Right ventricle myocardium inferior (tissue), 1 donor: ENCODE results near the gene MRAP. TPM values are rescaled to one million over a fixed set of nuclear protein-coding genes. Genes with fewer than 3 reads are reported as not detected.
"Not testable (repeated sequence)": the region's sequence is repeated elsewhere in the genome, so short reads cannot be mapped to it uniquely, and the experiment has no call there.

Experiments used
- ATAC-seq: fragments of 200-7000 bp; cut with Tn5 transposase; one replicate; pipeline ENCODE4 v1.9.1; 2020; ENCODE audit warnings: mild to moderate bottlenecking, moderate library complexity
- DNase-seq: peaks from one replicate; pipeline ENCODE4 v3.0.0; 2021; ENCODE audit errors: missing footprints
- intact Hi-C: fragments of 100-400 bp; cut with DNase I; formaldehyde crosslinking; loops from one replicate; pipeline ENCODE4 v1.11.0; 2022
- total RNA-seq: library from RNA; stranded (reverse); fragmentation: NEBNext Ultra II Directional; extraction: Animal tissue kit (Norgen Biotek cat#: 25700); gene quantifications from one replicate; pipeline ENCODE4 v1.2.1, GENCODE V29; 2021
- donor health status: DM: no; HTN: yes; CAD: no; lungs with severe emphysema.

Gene MRAP
- total RNA-seq, 1 donor from 2014 or later: 1.4 TPM

DNA sequence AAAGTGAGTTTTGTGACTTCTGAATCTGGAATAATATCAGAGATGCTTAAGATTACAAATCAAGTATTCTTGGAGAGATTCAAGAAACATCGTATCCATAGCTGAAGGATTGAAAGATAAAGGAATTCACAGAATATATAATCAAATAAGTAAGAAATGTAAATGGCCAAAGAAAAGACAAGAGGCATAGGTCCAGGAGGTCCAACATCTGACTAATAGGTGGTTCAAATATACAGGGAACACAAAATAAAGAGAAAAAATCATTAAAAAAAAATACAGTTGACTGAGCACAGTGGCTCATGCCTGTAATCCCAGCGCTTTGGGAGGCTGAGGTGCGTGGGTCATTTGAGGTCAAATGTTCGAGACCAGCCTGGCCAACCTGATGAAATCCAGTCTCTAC lies 13.2 kb upstream of the MRAP start:
- DNase-seq (no peak), ATAC-seq (no peak)
- intact Hi-C loops: no loop called here

GRCh38 chr21:32297449-32297848 lies 1.2 kb upstream of the MRAP start:
- intact Hi-C loops: no loop called here
- ATAC-seq (no peak), DNase-seq (no peak)

DNA sequence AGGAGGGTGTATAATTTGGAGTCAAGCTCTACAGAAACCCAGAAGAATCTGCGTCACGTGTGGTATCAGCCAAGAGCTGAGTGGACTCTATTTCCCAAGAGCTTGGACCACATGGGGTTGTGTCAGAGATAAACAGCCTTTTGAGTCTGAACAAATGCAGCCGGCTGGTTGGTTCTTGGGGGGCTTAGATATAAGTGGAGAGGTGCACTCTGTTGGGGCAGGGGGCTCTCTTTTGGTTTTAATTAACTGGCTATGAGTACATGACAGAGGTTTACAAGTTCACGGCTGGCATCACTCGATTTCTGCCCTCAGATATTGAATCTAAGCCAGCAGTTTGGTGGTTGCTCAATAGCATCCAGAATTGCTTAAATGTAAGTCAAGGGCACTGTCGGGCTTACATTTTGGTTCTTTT lies 501 bp upstream of the MRAP start:
- no peak for DNase-seq
- ATAC-seq: peak; percentile 81
- intact Hi-C loops: no loop called here

GRCh38 chr21:32299695-32300094 lies 1.0 kb downstream of the MRAP start:
- intact Hi-C loops: no loop called here
- ATAC-seq: no peak
- no peak for DNase-seq

DNA sequence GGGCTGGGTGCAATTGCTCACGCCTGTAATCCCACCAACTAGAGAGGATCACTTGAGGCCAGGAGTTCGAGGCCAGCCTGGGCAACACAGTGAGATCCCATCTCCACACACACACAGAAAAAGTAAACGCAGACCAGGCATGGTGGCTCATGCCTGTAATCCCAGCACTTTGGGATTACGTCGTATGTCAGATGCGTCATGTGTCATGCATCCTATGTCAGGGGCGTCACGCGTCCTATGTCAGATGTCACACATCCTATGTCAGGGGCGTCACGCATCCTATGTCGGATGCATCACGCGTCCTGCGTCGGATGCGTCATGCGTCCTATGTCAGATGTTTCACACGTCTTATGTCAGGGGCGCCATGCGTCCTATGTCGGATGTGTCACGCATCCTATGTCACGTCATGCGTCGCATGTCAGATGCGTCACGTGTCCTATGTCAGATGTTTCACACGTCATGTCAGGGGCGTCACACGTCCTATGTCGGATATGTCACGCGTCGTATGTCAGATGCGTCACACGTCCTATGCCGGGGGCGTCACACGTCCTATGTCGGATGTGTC lies 1.5 kb downstream of the MRAP start:
- intact Hi-C loops: no loop called here
- DNase-seq: no peak
- ATAC-seq: no peak

DNA sequence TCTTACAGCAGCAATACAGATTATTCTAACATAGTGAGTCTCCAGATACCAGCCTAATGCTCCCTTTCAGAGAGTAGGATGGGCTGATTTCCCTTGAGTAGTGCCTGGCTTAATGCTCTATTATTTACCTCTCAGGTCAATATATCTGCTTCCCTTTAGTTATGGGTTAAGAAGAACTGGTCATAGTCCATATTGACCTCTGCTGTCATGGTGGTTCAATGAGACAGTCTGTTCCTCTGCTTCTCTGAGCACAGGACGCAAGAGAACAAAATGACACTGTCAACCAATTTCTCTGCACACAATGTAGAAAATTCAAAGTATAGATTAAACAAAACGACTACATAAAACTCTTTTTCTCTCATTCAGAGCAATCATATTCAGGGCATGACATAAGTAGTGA lies 2.9 kb downstream of the MRAP start:
- intact Hi-C loops: no loop called here
- ATAC-seq (no peak), DNase-seq (no peak)

DNA sequence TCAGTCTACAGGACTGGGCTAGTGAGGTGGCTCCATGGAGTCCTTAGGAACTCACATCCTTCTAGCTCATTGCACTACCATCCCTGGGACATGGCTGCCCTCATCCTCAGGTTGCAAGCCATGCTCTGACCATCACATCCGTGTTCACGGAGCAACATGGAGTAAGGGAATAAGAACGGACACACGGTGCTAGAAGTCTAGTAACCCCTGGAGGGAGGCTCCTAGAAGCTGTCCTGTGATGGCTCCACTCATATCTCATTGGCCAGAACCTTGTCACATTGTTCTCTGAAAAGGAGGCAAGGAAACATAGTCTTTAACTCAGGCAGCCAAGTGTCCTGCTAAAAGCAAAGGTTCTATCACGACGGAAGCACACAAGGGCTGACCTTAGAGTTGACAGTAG lies 3.9 kb downstream of the MRAP start:
- intact Hi-C loops: no loop called here
- DNase-seq (no peak), ATAC-seq (no peak)

GRCh38 chr21:32303385-32303784 lies 4.7 kb downstream of the MRAP start:
- no peak for ATAC-seq
- DNase-seq: no peak
- intact Hi-C loops: no loop called here

- intact Hi-C loops: no loop called here
- no peak for ATAC-seq
Measured at GRCh38 chr21:32304998-32305397, 6.3 kb downstream of the MRAP start.

GRCh38 chr21:32306021-32306780 lies 7.5 kb downstream of the MRAP start:
- ATAC-seq (no peak), DNase-seq (no peak)
- intact Hi-C loops: no loop called here

More at GRCh38 chr21:32304998-32305397, 6.3 kb downstream of the MRAP start:
- no peak for DNase-seq

DNA sequence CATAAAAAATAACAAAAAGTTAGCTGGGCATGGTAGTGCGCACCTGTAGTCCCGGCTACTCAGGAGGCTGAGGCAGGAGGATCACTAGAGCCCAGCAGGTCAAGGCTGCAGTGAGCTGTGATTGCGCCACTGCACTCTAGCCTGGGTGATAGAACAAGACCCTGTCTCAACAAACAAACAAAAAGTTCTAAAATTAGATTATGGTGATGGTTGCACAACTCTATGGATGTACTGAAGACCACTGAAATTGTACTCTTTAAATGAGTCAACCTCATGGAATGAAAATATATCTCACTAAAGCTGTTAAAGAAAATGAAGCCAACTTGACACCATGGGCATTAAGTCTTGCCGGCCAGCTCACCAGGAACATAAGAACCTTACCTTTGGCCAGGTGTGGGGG lies 9.1 kb downstream of the MRAP start:
- intact Hi-C loops: no loop called here
- ATAC-seq: no peak
- DNase-seq: no peak

DNA sequence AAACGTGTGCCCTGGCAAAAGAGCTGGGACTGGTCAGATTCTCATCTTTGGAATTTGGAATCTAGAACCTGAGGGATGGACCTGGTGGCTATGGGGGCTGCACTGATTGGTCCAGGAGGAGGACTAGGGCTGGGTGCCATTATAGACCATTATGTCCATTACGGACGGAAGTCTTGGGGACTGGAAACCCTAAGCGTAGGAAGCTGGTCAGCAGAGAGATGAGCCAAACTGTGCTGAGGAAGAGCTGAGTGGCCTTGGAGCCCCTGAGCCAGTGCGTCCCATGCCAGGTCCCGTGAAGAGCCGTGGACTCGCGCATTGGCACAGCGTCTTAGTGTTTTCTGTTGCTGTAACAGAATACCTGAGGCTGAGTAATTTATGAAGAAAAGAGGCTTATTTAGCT lies 10.0 kb downstream of the MRAP start:
- intact Hi-C loops: no loop called here
- DNase-seq (no peak), ATAC-seq (no peak)

- intact Hi-C loops: no loop called here
- ATAC-seq (no peak), DNase-seq (no peak)
Measured at GRCh38 chr21:32309906-32310460, 11.3 kb downstream of the MRAP start.

DNA sequence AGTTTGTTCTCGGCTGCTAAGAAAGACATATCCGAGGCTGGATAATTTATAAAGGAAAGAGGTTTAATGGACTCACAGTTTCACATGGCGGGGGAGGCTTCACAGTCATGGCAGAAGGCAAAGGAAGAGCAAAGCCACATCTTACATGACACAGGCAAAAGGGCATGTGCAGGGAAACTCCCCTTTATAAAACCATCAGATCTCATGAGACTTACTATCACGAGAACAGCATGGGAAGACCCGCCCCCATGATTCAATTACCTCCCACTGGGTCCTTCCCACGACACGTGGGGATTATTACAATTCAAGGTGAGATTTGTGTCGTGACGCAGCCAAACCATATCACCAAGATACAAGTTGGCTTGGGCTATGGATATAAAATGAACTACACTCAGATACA lies 12.3 kb downstream of the MRAP start:
- ATAC-seq: not testable (repeated sequence)

DNA sequence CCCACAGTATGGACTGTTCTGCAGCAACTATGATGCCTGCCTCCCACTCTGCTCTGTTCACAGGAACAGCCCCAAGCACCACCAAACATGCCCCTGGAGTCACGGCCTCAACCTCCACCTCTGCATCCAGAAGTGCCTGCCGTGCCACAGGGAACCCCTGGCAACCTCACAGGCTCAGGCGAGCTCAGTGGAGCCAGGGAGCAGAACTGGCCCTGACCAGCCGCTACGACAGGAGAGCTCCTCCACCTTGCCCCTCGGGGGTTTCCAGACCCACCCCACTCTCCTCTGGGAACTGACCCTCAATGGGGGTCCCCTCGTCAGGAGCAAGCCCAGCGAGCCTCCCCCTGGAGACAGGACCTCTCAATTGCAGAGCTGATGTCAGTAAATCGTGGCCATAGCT lies 13.0 kb downstream of the MRAP start:
- ATAC-seq (no peak), DNase-seq (no peak)
- intact Hi-C loops: no loop called here

More for the DNA sequence above, 12.3 kb downstream of the MRAP start:
- DNase-seq, intact Hi-C loops: not testable (repeated sequence)

DNA sequence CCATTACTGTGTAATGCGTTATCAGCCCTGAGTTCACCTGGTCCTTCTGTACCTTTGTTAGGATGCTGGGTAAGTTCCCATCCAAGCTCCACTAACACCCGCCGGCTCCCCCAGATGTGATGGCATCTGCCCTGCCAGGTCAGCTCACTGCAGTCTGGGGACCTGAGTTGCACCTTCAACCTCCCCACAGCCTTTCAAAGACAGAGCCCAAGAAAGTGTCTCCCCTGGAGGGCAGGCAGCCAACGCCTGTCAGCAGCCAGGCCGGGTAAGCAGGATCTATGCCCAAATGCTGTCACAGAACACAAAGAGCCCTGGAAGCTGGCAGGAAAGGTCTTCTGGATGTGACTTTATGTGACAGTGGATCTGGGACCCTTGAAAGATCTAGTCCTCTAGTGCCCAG lies 13.7 kb downstream of the MRAP start:
- DNase-seq (no peak), ATAC-seq (peak; percentile 44)
- intact Hi-C loops: no loop called here

DNA sequence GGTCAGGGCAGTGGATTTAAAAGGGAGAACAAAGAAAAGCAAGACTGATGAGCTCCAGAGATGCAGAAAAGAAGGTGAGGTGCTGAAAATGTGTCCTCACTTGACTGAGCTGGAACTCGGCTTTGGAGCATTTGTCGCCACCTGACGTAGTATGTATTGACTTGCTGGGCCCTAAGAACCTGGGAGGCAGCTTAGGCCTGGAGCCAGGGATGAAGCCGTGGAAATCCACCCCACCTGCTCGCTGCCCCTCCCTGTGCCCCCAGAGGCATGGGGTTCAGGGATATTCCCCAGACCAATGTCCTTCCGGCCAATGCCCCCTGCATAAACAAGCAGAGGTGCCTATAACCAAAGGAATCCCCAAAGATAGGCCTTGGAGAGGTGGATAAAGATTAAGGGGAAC lies 14.3 kb downstream of the MRAP start:
- no peak for DNase-seq
- no peak for ATAC-seq
- intact Hi-C loops: no loop called here

DNA sequence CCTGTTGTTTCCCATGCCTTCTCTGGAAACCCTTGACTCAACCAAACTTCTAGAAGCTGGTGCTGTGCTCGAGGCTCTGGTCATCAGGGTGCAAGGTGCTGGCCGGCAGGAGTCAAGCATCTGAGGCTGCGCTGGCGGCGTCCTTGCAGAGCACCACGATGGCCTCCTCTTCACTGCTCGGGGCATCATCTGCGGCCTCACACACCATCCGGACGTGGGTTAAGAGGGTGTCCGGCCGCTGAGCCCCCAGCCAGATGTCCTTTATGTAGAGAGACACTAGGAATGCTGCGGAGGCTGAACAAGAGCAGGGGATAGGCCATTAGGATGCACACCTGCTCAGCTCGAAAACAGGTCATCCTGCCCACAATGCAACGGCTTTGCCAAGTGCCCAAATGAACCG lies 16.2 kb downstream of the MRAP start:
- intact Hi-C loops: no loop called here
- ATAC-seq (no peak), DNase-seq (no peak)

- intact Hi-C loops: no loop called here
- DNase-seq (no peak), ATAC-seq (no peak)
Measured at GRCh38 chr21:32315511-32316281, 17.0 kb downstream of the MRAP start.
